ENCODE results near the gene ROR2.
"Not testable (repeated sequence)": the region's sequence is repeated elsewhere in the genome, so short reads cannot be mapped to it uniquely, and the experiment has no call there.

Gene ROR2

GRCh38 chr9:91949946-91950664 lies at the start of gene ROR2:
TSS of gene ROR2 (minus strand) at chr9:91950228.
- FAIRE-seq (no peak), DNase-seq (ENCODE audit: insufficient read length, low spot score) (peak; percentile 63)

- DNase-seq (ENCODE audit: insufficient read length, low spot score) (no peak), FAIRE-seq (no peak)
These were observed 45.1 kb upstream of the ROR2 start for GRCh38 chr9:91995000-91995655.

- no peak for DNase-seq (ENCODE audit: insufficient read length, low spot score)
- FAIRE-seq: no peak
These were observed 44.4 kb upstream of the ROR2 start for GRCh38 chr9:91994422-91994821.

- FAIRE-seq (no peak), DNase-seq (ENCODE audit: insufficient read length, low spot score) (no peak)
These were observed 42.5 kb upstream of the ROR2 start for GRCh38 chr9:91992461-91993041.

GRCh38 chr9:91991721-91992341 lies 41.8 kb upstream of the ROR2 start:
- no peak for FAIRE-seq

GRCh38 chr9:91986248-91986647 lies 36.2 kb upstream of the ROR2 start:
- DNase-seq (ENCODE audit: insufficient read length, low spot score) (no peak), FAIRE-seq (no peak)

More at GRCh38 chr9:91991721-91992341, 41.8 kb upstream of the ROR2 start:
- no peak for DNase-seq (ENCODE audit: insufficient read length, low spot score)

- DNase-seq (ENCODE audit: insufficient read length, low spot score) (no peak), FAIRE-seq (no peak)
These were observed 35.7 kb upstream of the ROR2 start for GRCh38 chr9:91985692-91986091.

GRCh38 chr9:91978740-91979414 lies 28.8 kb upstream of the ROR2 start:
- DNase-seq (ENCODE audit: insufficient read length, low spot score): no peak
- FAIRE-seq: no peak

GRCh38 chr9:91975254-91975653 lies 25.2 kb upstream of the ROR2 start:
- FAIRE-seq; DNase-seq (ENCODE audit: insufficient read length, low spot score): not testable (repeated sequence)

GRCh38 chr9:91972711-91973110 lies 22.7 kb upstream of the ROR2 start:
- DNase-seq (ENCODE audit: insufficient read length, low spot score): no peak
- FAIRE-seq: no peak

- FAIRE-seq (no peak), DNase-seq (ENCODE audit: insufficient read length, low spot score) (no peak)
These were observed 22.1 kb upstream of the ROR2 start for GRCh38 chr9:91972076-91972626.

GRCh38 chr9:91967259-91967658 lies 17.2 kb upstream of the ROR2 start:
- FAIRE-seq: no peak
- no peak for DNase-seq (ENCODE audit: insufficient read length, low spot score)

- FAIRE-seq (no peak), DNase-seq (ENCODE audit: insufficient read length, low spot score) (no peak)
These were observed 16.5 kb upstream of the ROR2 start for GRCh38 chr9:91966503-91966902.

- no peak for FAIRE-seq
These were observed 13.7 kb upstream of the ROR2 start for GRCh38 chr9:91963711-91964240.

GRCh38 chr9:91960367-91960766 lies 10.3 kb upstream of the ROR2 start:
- FAIRE-seq (no peak), DNase-seq (ENCODE audit: insufficient read length, low spot score) (no peak)

More at GRCh38 chr9:91963711-91964240, 13.7 kb upstream of the ROR2 start:
- no peak for DNase-seq (ENCODE audit: insufficient read length, low spot score)

- FAIRE-seq (no peak), DNase-seq (ENCODE audit: insufficient read length, low spot score) (no peak)
These were observed 8.1 kb upstream of the ROR2 start for GRCh38 chr9:91958174-91958573.

- peak; percentile 44 for FAIRE-seq
- DNase-seq (ENCODE audit: insufficient read length, low spot score): no peak
These were observed 4.9 kb upstream of the ROR2 start for GRCh38 chr9:91954841-91955471.

GRCh38 chr9:91953718-91954117 lies 3.7 kb upstream of the ROR2 start:
- DNase-seq (ENCODE audit: insufficient read length, low spot score) (no peak), FAIRE-seq (no peak)

GRCh38 chr9:91951944-91952520 lies 2.0 kb upstream of the ROR2 start:
- DNase-seq (ENCODE audit: insufficient read length, low spot score) (no peak), FAIRE-seq (no peak)

Measured in GM19239 (cell line).